Astrocyte (in vitro differentiated cells and primary cell): Measurements from ENCODE around the gene IFRD2. TPM values are rescaled to one million over a fixed set of nuclear protein-coding genes. Genes with fewer than 3 reads are reported as not detected.
A peak's percentile ranks its signal among the peaks of the same experiment; 100 is the strongest.

ENCODE experiments used
- DNase-seq: peaks from one replicate; pipeline ENCODE4 v3.0.0-alpha.2; 2010; ENCODE audit warnings: low read depth
- FAIRE-seq: peaks from 2 replicates; lab custom pipeline; 2011; peaks lifted over from hg19 to GRCh38; lab: Jason Lieb, UNC
- H2AFZ ChIP-seq: 2 replicates; pipeline ENCODE4 v1.6.0; 2012; ENCODE audit warnings: low read depth, low read length, inconsistent platforms
- H3K27ac ChIP-seq: 2 replicates; pipeline ENCODE4 v1.5.1; 2011; ENCODE audit warnings: low read depth, low read length, inconsistent platforms
- H3K27me3 ChIP-seq: 2 replicates; pipeline ENCODE4 v1.6.0; 2011; ENCODE audit warnings: low read length, inconsistent platforms; ENCODE audit not compliant: insufficient read depth
- H3K36me3 ChIP-seq: 2 replicates; pipeline ENCODE4 v1.5.1; 2011; ENCODE audit warnings: low read length, inconsistent platforms; ENCODE audit not compliant: insufficient read depth
- H3K4me1 ChIP-seq: 2 replicates; pipeline ENCODE4 v1.5.1; 2011; ENCODE audit warnings: low read length, inconsistent platforms; ENCODE audit not compliant: insufficient read depth
- H3K4me2 ChIP-seq: 2 replicates; pipeline ENCODE4 v1.6.0; 2012; ENCODE audit warnings: low read length, inconsistent platforms
- H3K4me3 ChIP-seq: 2 replicates; pipeline ENCODE4 v1.5.1; 2011; ENCODE audit warnings: low read depth, mild to moderate bottlenecking, low read length, inconsistent platforms; ENCODE audit not compliant: insufficient read depth
- H3K79me2 ChIP-seq: 2 replicates; pipeline ENCODE4 v1.6.0; 2012; ENCODE audit warnings: mild to moderate bottlenecking, low read length, inconsistent platforms; ENCODE audit not compliant: insufficient read depth
- H3K9ac ChIP-seq: 2 replicates; pipeline ENCODE4 v1.6.0; 2012; ENCODE audit warnings: mild to moderate bottlenecking, low read length, inconsistent platforms
- H3K9me3 ChIP-seq: 2 replicates; pipeline ENCODE4 v1.5.1; 2012; ENCODE audit warnings: low read depth, mild to moderate bottlenecking, low read length, inconsistent platforms; ENCODE audit not compliant: insufficient read depth
- H4K20me1 ChIP-seq: 2 replicates; pipeline ENCODE4 v1.6.0; 2012; ENCODE audit warnings: low read length, inconsistent platforms; ENCODE audit not compliant: insufficient read depth
- H3K27ac Mint-ChIP-seq: one replicate; pipeline ENCODE4 v1.8.0; 2021; ENCODE audit warnings: mild to moderate bottlenecking, mixed read lengths; ENCODE audit not compliant: unreplicated experiment
- H3K27me3 Mint-ChIP-seq: one replicate; pipeline ENCODE4 v1.8.0; 2021; ENCODE audit warnings: low read depth, mixed read lengths; ENCODE audit not compliant: unreplicated experiment
- H3K36me3 Mint-ChIP-seq: one replicate; pipeline ENCODE4 v1.8.0; 2021; ENCODE audit warnings: low read depth, mixed read lengths; ENCODE audit not compliant: unreplicated experiment
- H3K4me1 Mint-ChIP-seq: one replicate; pipeline ENCODE4 v1.8.0; 2021; ENCODE audit warnings: low read depth, mixed read lengths; ENCODE audit not compliant: unreplicated experiment
- H3K4me3 Mint-ChIP-seq: one replicate; pipeline ENCODE4 v1.8.0; 2021; ENCODE audit warnings: mild to moderate bottlenecking, moderate library complexity, mixed read lengths; ENCODE audit not compliant: unreplicated experiment
- H3K9me3 Mint-ChIP-seq: one replicate; pipeline ENCODE4 v1.8.0; 2021; ENCODE audit warnings: mild to moderate bottlenecking, mixed read lengths; ENCODE audit not compliant: unreplicated experiment
- EZH2 ChIP-seq: IDR thresholded peaks from 2 replicates; pipeline ENCODE4 v1.6.1; 2012; ENCODE audit warnings: mild to moderate bottlenecking, low read length, inconsistent platforms; ENCODE audit not compliant: insufficient read depth
- total RNA-seq: library from RNA; stranded (reverse); gene quantifications from 2 replicates; pipeline ENCODE4 v1.2.1, GENCODE V29; 2021
- TF ChIP-seq, protein P1 (sequence below): IDR thresholded peaks from 2 replicates; pipeline ENCODE4 v1.5.1; 2011; ENCODE audit warnings: low read depth, mild to moderate bottlenecking, inconsistent platforms, low read length, moderate library complexity; ENCODE audit not compliant: insufficient read depth

Gene IFRD2
- total RNA-seq, 1 donor from 2014 or later: 66.8 TPM

DNA sequence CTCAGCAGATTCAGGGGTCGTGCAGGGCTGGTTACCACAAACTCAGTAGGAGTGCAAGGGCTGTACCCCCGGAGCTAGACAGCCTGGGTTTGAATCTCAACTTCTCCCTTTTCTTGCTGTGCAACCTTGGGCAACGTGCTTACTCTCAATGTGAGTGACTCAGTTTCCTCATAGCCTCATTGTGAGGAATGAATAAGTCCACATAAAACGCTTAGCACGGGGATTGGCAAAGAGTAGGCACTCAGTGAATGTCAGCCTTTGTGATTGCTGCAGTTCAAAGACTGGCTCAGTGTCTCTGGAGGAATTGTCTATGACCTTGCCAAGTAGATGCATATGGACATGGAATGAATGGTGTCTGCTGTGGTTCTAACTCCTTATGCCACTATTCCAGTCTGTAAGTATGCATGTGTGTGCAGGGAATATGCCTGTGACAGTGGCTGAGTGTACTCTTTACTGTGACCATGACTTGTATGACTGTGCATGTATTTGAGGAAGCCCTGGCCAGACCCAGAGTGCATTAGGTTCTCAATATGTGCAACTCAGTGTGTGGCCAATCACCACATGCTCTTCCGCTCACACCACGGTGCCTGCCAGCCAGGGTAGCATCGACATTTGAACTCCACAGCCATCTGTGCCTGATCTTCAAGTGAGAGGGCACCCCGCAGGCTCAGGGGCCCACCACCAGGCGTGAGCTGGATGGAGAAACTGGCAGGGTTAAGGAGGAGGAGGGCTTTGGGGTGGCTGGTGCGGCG is 7.9 kb upstream of the IFRD2 start:
- Histone ChIP-seq H3K9ac (peak overlapping the region; percentile 78), H2AFZ (peak overlapping the region; percentile 89), H4K20me1 (no peaks in the 10 kb centered on the region), H3K36me3 (no peaks in the 10 kb centered on the region), H3K27ac (peak overlapping the region; percentile 70), H3K79me2 (peaks cover 7% of the 10 kb centered on the region), H3K4me3 (peak overlapping the region; percentile 61), H3K4me1 (peaks cover 17% of the 10 kb centered on the region), H3K9me3 (no peaks in the 10 kb centered on the region), H3K4me2 (peak overlapping the region; percentile 91), H3K27me3 (no peaks in the 10 kb centered on the region)
- Mint-ChIP-seq H3K27ac (peak overlapping the region; percentile 41), H3K4me1 (peaks cover 11% of the 10 kb centered on the region), H3K27me3 (no peaks in the 10 kb centered on the region), H3K36me3 (no peaks in the 10 kb centered on the region), H3K4me3 (peak overlapping the region; percentile 96), H3K9me3 (no peaks in the 10 kb centered on the region)
- FAIRE-seq: no peak
- no peak for TF ChIP-seq EZH2
- TF ChIP-seq, protein P1, sequence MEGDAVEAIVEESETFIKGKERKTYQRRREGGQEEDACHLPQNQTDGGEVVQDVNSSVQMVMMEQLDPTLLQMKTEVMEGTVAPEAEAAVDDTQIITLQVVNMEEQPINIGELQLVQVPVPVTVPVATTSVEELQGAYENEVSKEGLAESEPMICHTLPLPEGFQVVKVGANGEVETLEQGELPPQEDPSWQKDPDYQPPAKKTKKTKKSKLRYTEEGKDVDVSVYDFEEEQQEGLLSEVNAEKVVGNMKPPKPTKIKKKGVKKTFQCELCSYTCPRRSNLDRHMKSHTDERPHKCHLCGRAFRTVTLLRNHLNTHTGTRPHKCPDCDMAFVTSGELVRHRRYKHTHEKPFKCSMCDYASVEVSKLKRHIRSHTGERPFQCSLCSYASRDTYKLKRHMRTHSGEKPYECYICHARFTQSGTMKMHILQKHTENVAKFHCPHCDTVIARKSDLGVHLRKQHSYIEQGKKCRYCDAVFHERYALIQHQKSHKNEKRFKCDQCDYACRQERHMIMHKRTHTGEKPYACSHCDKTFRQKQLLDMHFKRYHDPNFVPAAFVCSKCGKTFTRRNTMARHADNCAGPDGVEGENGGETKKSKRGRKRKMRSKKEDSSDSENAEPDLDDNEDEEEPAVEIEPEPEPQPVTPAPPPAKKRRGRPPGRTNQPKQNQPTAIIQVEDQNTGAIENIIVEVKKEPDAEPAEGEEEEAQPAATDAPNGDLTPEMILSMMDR: no peak
- DNase-seq: peak; percentile 47

DNA sequence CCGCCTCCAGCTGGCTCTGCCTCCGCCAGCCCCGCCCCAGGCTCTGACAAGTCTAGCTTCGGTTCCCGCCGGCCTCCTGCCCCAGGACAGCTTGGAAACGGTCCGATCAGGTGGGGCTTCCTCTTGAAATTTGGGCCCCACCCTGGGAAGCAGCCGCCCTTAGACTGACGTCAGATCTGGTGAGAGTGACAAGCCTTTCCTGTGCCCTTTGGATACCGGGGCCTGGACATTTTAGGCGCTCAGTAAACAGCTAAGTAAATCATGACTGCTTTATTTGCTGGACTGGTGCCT is 7.4 kb upstream of the IFRD2 start:
- DNase-seq (no peak), FAIRE-seq (peak; percentile 37)
- no peaks in the 10 kb centered on the region for H3K36me3 Mint-ChIP-seq
- Histone ChIP-seq H3K79me2 (peaks cover 7% of the 10 kb centered on the region), H3K4me3 (peak overlapping the region; percentile 61), H3K36me3 (no peaks in the 10 kb centered on the region), H3K27me3 (no peaks in the 10 kb centered on the region), H4K20me1 (no peaks in the 10 kb centered on the region), H3K4me2 (peak overlapping the region; percentile 91), H3K9ac (peak overlapping the region; percentile 78), H2AFZ (peak overlapping the region; percentile 89), H3K27ac (peak overlapping the region; percentile 70), H3K4me1 (peaks cover 17% of the 10 kb centered on the region), H3K9me3 (no peaks in the 10 kb centered on the region)
- H3K4me1 Mint-ChIP-seq: peaks cover 8% of the 10 kb centered on the region
- TF ChIP-seq, protein P1: no peak
- TF ChIP-seq EZH2: no peak
- H3K4me3 Mint-ChIP-seq: peak overlapping the region; percentile 96
- H3K27me3 Mint-ChIP-seq: no peaks in the 10 kb centered on the region
- peak overlapping the region; percentile 89 for H3K27ac Mint-ChIP-seq
- no peaks in the 10 kb centered on the region for H3K9me3 Mint-ChIP-seq
